ENCODE measurements around the gene ZFP90. TPM values are rescaled to one million over a fixed set of nuclear protein-coding genes. Genes with fewer than 3 reads are reported as not detected.
A peak's percentile ranks its signal among the peaks of the same experiment; 100 is the strongest.
"Not testable (repeated sequence)": the region's sequence is repeated elsewhere in the genome, so short reads cannot be mapped to it uniquely, and the experiment has no call there.

ZFP90 gene
- total RNA-seq, result 10 to 100 TPM; 47.1 to 51.1 TPM

DNA sequence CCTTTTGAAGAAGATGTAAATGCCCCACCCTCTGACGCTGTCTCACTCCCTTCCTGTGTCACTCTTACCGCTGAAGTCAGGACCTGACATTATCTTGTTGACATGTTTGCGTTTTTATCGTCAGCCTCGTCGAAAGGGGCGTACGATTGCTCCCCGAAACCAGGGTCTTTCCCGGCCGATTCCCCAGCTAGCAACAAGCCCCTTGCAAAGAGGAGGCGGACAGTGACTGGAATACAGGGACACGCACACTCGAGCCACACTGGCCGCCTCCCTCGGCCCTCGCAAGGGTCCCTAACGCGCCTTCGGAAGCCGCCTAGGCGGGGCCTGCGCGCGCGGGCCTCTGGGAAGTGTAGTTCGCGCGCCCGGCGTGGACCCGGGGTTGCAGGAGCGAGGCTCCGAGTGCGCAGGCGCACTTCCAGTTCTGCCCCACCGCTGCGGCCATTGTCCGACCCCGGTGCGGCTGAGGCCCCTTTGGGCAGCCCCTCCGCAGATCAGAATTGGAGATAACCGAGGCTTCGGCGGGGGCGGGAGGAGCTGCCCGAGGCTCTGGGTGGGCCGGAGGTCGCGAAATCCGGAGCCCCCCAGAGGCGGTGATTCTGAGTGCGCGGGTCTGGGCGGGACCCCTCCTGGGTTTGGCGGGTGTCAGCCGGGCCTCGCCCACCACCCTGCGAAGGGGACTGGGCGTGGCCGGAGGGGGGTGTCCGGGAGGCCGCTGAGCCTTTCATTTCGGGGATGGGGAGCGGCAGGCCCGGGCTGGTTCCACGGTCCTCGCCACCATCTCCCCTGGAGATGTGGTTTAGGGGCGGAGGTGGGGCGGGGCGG, at the start of gene ZFP90:
Gene ZFP90 (plus strand): TSS at position 412 of the 822 bp plus-strand sequence. CDS start 502 bp downstream, outside the sequence.
- peak; percentile 91 to 93 for DNase-seq
- Mint-ChIP-seq H3K27ac (peak within 1 kb of the TSS; percentile 92), H3K9me3 (peaks cover 0 to 2% of the 10 kb centered on the region in 2 donors), H3K36me3 (ENCODE audit: insufficient read depth in 2 of 2) (peaks cover 17 to 26% of the 10 kb centered on the region in 2 donors), H3K4me1 (ENCODE audit: low read depth) (peaks cover 29% of the 10 kb centered on the region), H3K4me3 (peak within 1 kb of the TSS; percentile 98), H3K27me3 (ENCODE audit: low read depth) (no peaks in the 10 kb centered on the region)
- ATAC-seq (replicated peaks in 1 of 2), result peak; percentile 97 to 98

DNA sequence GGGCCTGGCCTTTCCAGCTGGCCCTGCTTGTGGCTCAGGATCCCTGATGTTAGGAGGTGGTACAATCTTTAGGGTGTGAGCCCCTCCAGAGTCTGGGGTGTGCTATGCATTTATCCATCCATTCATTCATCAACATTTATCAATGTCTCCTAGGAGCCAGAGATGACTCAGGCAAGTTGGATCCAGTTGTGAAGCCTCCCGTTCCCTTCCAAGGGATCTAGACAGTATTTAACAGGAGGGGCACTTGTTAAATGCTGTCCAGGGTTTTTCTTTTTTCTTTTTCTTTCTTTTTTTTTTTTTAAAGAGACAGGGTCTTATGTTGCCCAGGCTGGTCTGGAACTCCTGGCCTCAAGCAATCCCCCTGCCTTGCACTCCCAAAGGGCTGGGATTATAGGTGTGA, 48.7 kb upstream of the ZFP90 start:
- no peaks in the 10 kb centered on the region for H3K4me1 Mint-ChIP-seq (ENCODE audit: low read depth)
- DNase-seq (no peak), ATAC-seq (replicated peaks in 1 of 2) (no peak)
- no peak overlapping the region for H3K4me3 Mint-ChIP-seq
- H3K9me3 Mint-ChIP-seq, result no peaks in the 10 kb centered on the region
- no peaks in the 10 kb centered on the region for H3K27me3 Mint-ChIP-seq (ENCODE audit: low read depth)
- no peaks in the 10 kb centered on the region for H3K36me3 Mint-ChIP-seq (ENCODE audit: insufficient read depth in 2 of 2)
- no peak overlapping the region for H3K27ac Mint-ChIP-seq

DNA sequence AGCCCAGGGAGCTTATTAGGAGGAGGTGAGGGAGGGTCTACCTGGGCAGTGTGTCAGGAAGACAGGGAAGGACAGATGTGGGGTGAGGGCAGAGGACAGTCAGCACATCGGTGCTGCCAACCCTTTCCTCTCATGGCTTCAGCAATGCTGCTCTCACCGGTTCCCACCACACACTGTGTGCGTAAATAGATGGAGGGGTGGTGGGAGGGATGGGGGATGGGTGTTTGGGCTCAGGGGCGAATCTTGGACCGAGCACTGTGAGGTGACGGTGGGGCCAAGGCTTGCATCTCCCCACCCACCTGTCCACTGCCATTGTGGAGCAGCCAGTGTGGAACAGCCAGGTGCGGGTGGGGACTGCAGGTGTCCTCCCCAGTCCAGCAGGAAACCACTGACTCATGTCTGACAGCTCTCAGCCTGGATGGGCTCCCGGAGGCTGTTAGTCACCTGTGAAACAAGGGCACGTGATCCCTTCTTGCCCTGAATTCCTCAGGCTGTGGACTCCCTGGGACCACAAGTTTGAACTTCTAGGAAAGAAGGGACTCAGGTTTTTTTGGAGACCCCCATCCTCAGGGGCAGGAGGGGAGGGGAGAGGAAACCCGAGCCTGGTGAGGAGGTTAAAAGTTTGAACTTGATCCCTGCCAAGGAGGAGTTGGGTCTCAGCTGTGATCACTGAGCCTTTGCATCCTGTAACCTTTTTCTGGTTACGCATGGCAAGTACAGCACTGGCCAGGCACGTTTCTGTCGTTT, 48.1 kb upstream of the ZFP90 start:
- H3K4me1 Mint-ChIP-seq (ENCODE audit: low read depth), result no peaks in the 10 kb centered on the region
- ATAC-seq (replicated peaks in 1 of 2) (no peak), DNase-seq (no peak)
- H3K27me3 Mint-ChIP-seq (ENCODE audit: low read depth), result no peaks in the 10 kb centered on the region
- H3K4me3 Mint-ChIP-seq, result no peak overlapping the region
- H3K9me3 Mint-ChIP-seq, result no peaks in the 10 kb centered on the region
- H3K27ac Mint-ChIP-seq, result no peak overlapping the region
- no peaks in the 10 kb centered on the region for H3K36me3 Mint-ChIP-seq (ENCODE audit: insufficient read depth in 2 of 2)

DNA sequence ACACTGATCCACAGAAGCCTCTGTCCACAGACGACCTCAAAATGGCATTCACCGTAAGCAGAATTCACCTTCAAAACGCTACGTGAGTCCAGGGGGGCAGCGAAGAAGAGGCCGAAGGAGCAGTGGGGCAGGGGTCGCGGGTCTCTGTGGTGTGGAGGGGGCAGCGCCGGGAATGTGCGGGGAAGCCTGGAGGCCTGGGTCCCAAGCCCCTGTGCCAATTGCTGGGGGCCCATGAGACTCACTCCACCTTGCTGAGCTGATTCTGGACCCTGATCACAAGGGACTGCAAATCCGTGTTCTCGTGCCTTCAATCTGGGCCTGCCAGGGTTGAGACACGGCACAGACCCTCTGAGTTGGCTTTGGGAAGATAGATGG, 47.5 kb upstream of the ZFP90 start:
- no peak for ATAC-seq (replicated peaks in 1 of 2)
- H3K36me3 Mint-ChIP-seq (ENCODE audit: insufficient read depth in 2 of 2), result no peaks in the 10 kb centered on the region
- no peaks in the 10 kb centered on the region for H3K9me3 Mint-ChIP-seq
- no peaks in the 10 kb centered on the region for H3K27me3 Mint-ChIP-seq (ENCODE audit: low read depth)
- DNase-seq, result no peak
- H3K4me3 Mint-ChIP-seq, result no peak overlapping the region
- H3K27ac Mint-ChIP-seq, result no peak overlapping the region
- no peaks in the 10 kb centered on the region for H3K4me1 Mint-ChIP-seq (ENCODE audit: low read depth)

DNA sequence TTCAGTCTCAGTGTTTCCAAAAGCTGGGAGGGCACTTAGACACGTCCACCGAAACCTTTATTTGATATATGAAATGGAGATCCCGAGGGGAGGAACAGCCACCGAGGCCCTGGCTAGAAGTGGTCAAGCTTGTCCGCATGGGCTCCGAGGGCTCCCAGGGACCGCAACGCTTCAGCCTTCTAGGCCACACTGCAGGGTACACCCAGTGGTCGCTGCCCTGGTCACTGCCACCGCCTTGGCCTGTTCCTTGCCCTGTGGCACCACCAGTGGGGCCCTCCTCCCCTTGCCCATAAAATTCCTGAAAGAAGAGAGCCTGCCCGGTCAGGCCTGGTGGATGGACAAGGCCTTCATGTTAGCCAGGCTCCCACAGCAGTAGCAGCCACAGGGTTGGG, 46.9 kb upstream of the ZFP90 start:
- H3K27me3 Mint-ChIP-seq (ENCODE audit: low read depth), result no peaks in the 10 kb centered on the region
- DNase-seq (no peak), ATAC-seq (replicated peaks in 1 of 2) (no peak)
- H3K9me3 Mint-ChIP-seq, result no peaks in the 10 kb centered on the region
- no peaks in the 10 kb centered on the region for H3K36me3 Mint-ChIP-seq (ENCODE audit: insufficient read depth in 2 of 2)
- H3K27ac Mint-ChIP-seq, result no peak overlapping the region
- H3K4me1 Mint-ChIP-seq (ENCODE audit: low read depth), result no peaks in the 10 kb centered on the region
- H3K4me3 Mint-ChIP-seq, result no peak overlapping the region

DNA sequence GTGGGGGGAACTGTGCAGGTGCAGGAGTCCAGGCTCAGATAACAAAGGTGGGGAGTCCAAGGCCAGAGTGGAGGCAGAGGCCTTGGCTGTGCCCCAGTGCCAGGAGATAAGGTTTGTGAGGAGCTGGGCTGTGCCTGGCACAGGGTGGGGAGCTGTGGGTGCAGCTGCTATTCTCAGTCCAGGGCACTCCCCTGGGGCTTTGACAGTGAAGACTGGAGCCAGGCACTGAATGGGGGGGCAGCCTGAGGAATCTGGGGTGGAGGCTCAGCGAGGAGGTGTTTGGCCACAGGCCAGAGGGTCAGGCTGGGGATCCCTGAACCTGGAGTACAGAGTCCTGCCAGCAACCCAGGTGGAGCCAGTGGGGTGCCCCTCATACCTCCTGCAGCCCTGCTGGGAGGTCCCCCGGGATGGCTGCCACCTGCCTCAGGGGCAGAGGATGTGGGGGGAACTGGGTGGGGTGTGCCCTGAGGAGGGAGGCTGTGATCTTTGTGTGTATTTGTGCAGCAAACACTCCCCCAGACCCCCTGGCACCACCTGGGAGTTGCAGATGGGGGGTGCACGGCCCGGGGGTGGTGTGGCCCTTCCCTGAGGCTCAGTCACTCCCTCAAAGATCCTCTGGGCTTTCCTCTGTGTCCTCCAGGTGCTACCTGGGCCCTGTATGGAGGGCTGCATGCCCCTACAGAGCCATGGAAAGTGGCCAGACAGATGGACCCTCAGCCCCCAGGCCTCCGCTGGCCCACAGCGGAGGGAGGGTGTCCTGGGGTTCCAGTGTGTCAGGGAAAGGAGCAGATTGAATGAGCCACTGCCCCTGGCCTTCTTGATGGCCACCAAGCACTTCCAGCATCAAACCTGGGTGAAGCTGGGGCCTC, 46.3 kb upstream of the ZFP90 start:
- no peaks in the 10 kb centered on the region for H3K4me1 Mint-ChIP-seq (ENCODE audit: low read depth)
- DNase-seq, result no peak
- no peaks in the 10 kb centered on the region for H3K9me3 Mint-ChIP-seq
- no peak overlapping the region for H3K4me3 Mint-ChIP-seq
- H3K27me3 Mint-ChIP-seq (ENCODE audit: low read depth), result no peaks in the 10 kb centered on the region
- no peak for ATAC-seq (replicated peaks in 1 of 2)
- no peak overlapping the region for H3K27ac Mint-ChIP-seq
- no peaks in the 10 kb centered on the region for H3K36me3 Mint-ChIP-seq (ENCODE audit: insufficient read depth in 2 of 2)

DNA sequence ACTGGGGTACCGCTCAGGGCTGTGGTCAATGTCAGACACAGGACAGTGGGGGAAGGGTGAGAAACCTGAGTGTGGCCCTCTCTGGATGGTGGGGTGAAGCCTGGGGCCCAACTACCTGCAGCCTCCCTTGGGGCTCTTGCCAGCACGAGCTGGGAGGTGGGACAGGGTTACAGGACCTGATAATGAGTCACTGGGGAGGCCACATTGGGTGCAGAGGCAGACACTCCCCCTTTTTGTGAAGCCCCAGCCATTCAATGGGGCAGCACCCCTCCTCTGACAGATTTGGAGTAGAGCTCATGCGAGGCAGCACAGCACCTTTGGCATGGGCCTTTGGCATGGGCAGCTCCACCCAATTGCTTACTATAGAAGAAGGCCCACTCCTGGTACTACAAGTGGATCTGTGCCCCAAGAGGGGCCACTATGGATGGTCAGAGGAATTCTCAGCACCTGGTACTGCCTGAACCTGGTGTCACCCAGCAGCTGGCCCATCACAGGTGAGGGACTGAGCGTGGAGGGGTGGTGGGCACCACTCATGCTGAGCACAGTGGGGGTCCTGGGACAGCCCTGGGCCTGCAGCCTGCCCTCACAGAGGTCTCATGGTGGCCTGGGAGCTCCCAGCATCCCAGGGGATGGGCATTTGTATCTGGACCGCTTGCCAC, 45.5 kb upstream of the ZFP90 start:
- ATAC-seq (replicated peaks in 1 of 2) (no peak), DNase-seq (no peak)
- Mint-ChIP-seq H3K4me1 (ENCODE audit: low read depth) (no peaks in the 10 kb centered on the region), H3K27me3 (ENCODE audit: low read depth) (no peaks in the 10 kb centered on the region), H3K4me3 (no peak overlapping the region), H3K9me3 (no peaks in the 10 kb centered on the region), H3K36me3 (ENCODE audit: insufficient read depth in 2 of 2) (no peaks in the 10 kb centered on the region), H3K27ac (no peak overlapping the region)

DNA sequence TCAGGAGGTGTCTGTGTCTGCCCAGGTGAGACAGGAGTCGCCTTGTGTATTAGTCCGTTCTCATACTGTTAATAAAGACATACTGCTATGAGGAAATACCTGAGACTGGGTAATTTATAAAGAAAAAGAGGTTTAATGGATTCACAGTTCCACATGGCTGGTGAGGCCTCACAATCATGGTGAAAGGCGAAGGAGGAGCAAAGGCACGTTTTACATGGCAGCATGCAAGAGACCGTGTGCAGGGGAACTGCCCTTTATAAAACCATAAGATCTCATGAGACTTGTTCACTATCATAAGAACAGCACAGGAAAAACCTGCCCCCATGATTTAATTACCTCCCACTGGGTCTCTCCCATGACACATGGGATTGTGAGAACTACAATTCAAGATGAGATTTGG, 44.8 kb upstream of the ZFP90 start:
- not testable (repeated sequence) for H3K36me3 Mint-ChIP-seq (ENCODE audit: insufficient read depth in 2 of 2); ATAC-seq (replicated peaks in 1 of 2); H3K27me3 Mint-ChIP-seq (ENCODE audit: low read depth); DNase-seq; H3K4me1 Mint-ChIP-seq (ENCODE audit: low read depth); H3K27ac Mint-ChIP-seq; H3K4me3 Mint-ChIP-seq; H3K9me3 Mint-ChIP-seq

DNA sequence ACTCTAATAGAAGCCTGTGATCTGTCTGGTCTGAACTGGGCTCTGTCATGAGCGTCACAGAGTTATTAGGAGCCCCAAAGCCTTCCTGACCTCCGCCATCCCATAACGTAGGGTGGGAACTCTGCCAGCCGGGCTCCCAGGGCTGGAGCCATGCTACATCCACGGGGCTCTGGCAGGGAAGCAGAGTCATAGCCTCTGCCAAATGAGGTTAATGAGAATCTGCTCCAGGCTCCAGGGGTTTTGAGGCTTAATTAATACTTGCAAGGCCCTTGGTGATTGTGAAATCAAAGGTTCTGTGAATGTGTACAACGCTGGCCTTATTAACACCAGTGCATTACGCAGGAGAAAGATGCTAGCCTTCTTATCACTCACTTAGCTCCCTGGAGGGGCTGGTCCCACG, 42.4 kb upstream of the ZFP90 start:
- no peaks in the 10 kb centered on the region for H3K4me1 Mint-ChIP-seq (ENCODE audit: low read depth)

DNA sequence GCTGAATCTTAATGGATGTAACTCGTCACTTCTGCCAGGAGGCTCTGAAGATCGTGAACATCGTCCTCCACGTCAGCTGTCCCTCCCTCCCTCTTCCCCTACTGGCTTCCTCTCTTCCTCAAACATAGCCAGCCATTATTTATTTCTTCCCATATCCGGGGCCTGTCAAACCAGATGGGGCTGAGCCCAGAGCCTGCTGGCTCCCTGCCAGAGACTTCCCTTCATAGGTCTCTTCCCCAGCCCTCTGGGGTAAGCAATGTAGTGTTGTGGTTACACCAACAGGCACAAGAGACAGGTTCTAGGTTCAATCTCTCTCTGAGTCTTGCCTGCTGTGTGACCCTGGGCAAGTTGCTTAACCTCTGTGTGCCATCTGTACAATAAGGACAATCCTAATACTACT, 40.1 kb upstream of the ZFP90 start:
- no peaks in the 10 kb centered on the region for H3K9me3 Mint-ChIP-seq
- H3K4me3 Mint-ChIP-seq, result no peak overlapping the region
- DNase-seq, result no peak
- H3K4me1 Mint-ChIP-seq (ENCODE audit: low read depth), result no peaks in the 10 kb centered on the region
- H3K36me3 Mint-ChIP-seq (ENCODE audit: insufficient read depth in 2 of 2), result no peaks in the 10 kb centered on the region
- ATAC-seq (replicated peaks in 1 of 2), result no peak
- H3K27me3 Mint-ChIP-seq (ENCODE audit: low read depth), result no peaks in the 10 kb centered on the region
- no peak overlapping the region for H3K27ac Mint-ChIP-seq

More for the DNA sequence above, 42.4 kb upstream of the ZFP90 start:
- Mint-ChIP-seq H3K27me3 (ENCODE audit: low read depth) (no peaks in the 10 kb centered on the region), H3K4me3 (no peak overlapping the region), H3K9me3 (no peaks in the 10 kb centered on the region), H3K36me3 (ENCODE audit: insufficient read depth in 2 of 2) (no peaks in the 10 kb centered on the region), H3K27ac (no peak overlapping the region)
- DNase-seq, result no peak
- no peak for ATAC-seq (replicated peaks in 1 of 2)

DNA sequence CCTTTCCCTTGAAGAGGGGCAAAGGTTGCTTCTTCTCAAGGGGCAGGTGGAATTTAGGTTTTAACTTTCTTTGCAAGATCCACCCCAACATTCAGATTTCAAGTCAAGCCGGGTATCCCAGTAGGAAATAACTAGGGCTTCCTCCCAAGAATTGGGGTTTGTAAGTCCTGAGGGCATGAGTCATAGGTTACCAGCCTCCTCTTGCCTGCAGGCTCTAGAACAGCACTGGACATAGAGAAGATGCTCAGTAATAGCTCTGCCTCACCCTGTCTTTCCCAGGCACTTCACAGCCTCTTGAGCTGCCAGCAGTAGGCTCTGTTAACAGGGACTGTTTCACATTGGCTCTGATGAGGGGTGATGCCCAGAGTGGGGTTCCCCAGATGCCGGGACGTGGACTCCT, 35.8 kb upstream of the ZFP90 start:
- Mint-ChIP-seq H3K4me3 (no peak overlapping the region), H3K4me1 (ENCODE audit: low read depth) (no peaks in the 10 kb centered on the region), H3K36me3 (ENCODE audit: insufficient read depth in 2 of 2) (no peaks in the 10 kb centered on the region), H3K27ac (no peak overlapping the region), H3K27me3 (ENCODE audit: low read depth) (no peaks in the 10 kb centered on the region), H3K9me3 (no peaks in the 10 kb centered on the region)
- ATAC-seq (replicated peaks in 1 of 2) (no peak), DNase-seq (no peak)

DNA sequence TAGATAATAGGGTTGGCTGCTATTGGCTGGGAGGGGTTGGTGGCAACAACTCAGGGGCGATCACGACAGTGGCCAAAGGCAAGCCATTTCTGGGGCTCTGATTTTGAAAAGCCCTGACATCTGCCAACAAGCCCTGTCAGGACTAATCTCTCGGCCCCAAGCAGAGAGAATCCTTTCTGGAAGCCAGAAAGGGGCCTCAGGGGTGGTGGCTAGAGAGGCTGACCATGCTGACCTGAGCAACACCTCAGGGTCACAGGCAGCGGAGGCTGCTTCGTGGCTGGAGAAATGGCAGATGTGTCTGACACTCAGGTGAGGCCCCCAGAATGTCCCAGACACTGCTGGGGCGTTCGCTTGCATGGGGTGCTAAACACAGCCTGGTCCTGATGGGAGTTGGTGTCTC, 35.0 kb upstream of the ZFP90 start:
- Mint-ChIP-seq H3K9me3 (no peaks in the 10 kb centered on the region), H3K36me3 (ENCODE audit: insufficient read depth in 2 of 2) (no peaks in the 10 kb centered on the region), H3K4me3 (no peak overlapping the region), H3K4me1 (ENCODE audit: low read depth) (no peaks in the 10 kb centered on the region), H3K27me3 (ENCODE audit: low read depth) (peaks cover 5% of the 10 kb centered on the region), H3K27ac (no peak overlapping the region)
- DNase-seq (no peak), ATAC-seq (replicated peaks in 1 of 2) (no peak)

Measured in activated T-cell treated with anti-CD3 and anti-CD28 coated beads, Interleukin-2, amount 50 U/mL, for 72 hours (primary cell).